Suprapubic skin (tissue), 4 donors: Measurements from ENCODE around the gene LOXHD1.

Experiments used
- POLR2A ChIP-seq, 2 donors: fragments of 450-650 bp; IDR thresholded peaks; one replicate each; pipeline ENCODE4 v1.6.1; 2017; ENCODE audit warnings: antibody characterized with exemption in 2 of 2, mild to moderate bottlenecking in 2 of 2, moderate library complexity in 2 of 2
- POLR2AphosphoS5 ChIP-seq, 3 donors: sonication (generic); formaldehyde crosslinking; IDR thresholded peaks; one replicate each; pipeline ENCODE4 v1.6.1; 2017; ENCODE audit warnings: antibody characterized with exemption in 3 of 3
- TF ChIP-seq, protein P1 (sequence below), 2 donors: fragments of 200-600 bp in 1 of 2; fragments of 450-650 bp in 1 of 2; sonication (generic) in 1 of 2; IDR thresholded peaks; one replicate each; pipeline ENCODE4 v1.5.1; 2016 to 2019; ENCODE audit warnings: antibody characterized with exemption in 2 of 2, mild to moderate bottlenecking in 1 of 2, moderate library complexity in 1 of 2

DNA sequence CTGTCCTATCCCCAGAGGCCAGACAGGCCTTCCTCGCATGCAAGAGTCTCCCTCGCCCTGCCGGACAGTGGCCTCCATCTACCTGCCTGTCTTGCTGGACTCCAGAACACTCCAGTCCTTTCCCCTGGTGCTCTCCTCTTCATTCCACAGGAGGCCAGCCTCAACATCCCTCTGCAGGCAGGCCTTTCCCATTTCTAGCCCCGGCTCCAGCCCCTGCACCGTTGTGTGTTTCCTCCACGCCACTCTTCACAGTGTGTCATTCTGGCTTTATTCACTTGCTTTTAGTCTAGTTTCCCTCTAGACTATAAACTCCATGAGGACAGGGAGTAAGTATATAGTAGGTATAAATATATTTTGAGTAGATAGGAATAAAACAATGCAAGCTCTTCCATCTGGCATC is 81.2 kb downstream of the LOXHD1 start:
- TF ChIP-seq, protein P1, sequence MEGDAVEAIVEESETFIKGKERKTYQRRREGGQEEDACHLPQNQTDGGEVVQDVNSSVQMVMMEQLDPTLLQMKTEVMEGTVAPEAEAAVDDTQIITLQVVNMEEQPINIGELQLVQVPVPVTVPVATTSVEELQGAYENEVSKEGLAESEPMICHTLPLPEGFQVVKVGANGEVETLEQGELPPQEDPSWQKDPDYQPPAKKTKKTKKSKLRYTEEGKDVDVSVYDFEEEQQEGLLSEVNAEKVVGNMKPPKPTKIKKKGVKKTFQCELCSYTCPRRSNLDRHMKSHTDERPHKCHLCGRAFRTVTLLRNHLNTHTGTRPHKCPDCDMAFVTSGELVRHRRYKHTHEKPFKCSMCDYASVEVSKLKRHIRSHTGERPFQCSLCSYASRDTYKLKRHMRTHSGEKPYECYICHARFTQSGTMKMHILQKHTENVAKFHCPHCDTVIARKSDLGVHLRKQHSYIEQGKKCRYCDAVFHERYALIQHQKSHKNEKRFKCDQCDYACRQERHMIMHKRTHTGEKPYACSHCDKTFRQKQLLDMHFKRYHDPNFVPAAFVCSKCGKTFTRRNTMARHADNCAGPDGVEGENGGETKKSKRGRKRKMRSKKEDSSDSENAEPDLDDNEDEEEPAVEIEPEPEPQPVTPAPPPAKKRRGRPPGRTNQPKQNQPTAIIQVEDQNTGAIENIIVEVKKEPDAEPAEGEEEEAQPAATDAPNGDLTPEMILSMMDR (IDR thresholded peaks at IDR 0.05), result no peak
- TF ChIP-seq POLR2A (IDR thresholded peaks at IDR 0.05) (no peak), POLR2AphosphoS5 (IDR thresholded peaks at IDR 0.05) (no peak)
